GM21723 (cell line): ENCODE data around the gene ADRM1.

ENCODE experiments used
- ATAC-seq: cut with Tn5 transposase; IDR thresholded peaks from one replicate; pipeline ENCODE4 v1.9.1; 2021; ENCODE audit warnings: mild to moderate bottlenecking, moderate library complexity; ENCODE audit not compliant: unreplicated experiment

ADRM1 gene, protein sequence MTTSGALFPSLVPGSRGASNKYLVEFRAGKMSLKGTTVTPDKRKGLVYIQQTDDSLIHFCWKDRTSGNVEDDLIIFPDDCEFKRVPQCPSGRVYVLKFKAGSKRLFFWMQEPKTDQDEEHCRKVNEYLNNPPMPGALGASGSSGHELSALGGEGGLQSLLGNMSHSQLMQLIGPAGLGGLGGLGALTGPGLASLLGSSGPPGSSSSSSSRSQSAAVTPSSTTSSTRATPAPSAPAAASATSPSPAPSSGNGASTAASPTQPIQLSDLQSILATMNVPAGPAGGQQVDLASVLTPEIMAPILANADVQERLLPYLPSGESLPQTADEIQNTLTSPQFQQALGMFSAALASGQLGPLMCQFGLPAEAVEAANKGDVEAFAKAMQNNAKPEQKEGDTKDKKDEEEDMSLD

DNA sequence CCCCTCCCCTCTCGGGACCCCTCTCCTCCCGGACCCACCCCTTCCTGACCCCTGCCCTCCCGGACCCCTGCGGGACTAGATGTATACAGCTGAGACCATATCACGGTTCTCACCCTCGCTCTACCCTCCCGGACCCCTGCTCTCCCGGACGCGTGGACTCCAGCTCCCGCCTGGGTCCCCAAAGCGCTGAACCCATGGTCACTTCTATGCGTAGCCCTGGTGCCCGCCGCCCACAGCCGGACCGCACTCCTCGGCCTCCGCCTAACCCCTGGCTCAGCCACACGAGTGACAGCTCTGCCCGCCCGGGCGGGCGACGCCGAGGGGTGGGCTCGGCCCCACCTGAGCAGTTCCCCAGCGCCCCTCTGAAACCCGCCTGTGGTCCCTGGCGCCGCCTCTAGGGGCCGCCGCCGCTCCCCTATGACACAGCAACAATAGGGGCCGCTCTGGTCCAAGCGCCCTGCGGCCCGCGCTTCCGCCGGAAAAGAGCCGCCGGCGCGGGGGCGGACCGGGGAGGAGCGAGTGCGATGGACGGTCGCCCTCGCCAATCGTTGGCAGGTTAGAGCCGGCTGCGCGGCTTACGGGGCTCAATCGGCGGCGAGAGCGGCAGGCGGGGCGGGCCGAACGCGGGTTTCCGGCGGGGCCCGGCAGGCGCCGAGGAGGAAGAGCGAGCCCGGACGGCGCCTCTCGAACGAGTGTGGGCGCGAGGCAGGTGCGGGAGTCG is at the start of gene ADRM1:
TSS of gene ADRM1 (plus strand) at position 657 of the 721 bp plus-strand sequence. CDS start 572 bp downstream, outside the sequence.
- ATAC-seq: peak; percentile 84

DNA sequence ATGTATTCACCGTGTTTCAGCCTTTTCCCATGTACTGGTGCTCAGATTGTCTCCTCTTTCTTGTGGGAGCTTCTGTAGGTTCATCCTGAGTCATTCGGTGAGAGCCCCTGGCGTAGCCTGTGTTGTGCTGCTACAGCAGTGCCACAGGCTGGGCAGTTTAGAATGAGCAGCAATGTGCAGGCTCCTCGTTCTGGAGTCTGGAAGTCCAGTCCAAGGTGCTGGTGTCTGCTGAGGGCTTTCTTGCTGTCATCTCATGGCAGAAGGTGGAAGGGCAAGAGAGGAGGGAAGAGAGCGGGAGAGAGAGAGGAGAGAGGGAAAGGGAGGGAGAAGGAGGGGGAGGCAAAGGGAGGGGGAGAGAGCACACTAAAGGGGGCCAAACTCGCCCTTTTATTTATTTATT is 49.4 kb upstream of the ADRM1 start:
- ATAC-seq: no peak

DNA sequence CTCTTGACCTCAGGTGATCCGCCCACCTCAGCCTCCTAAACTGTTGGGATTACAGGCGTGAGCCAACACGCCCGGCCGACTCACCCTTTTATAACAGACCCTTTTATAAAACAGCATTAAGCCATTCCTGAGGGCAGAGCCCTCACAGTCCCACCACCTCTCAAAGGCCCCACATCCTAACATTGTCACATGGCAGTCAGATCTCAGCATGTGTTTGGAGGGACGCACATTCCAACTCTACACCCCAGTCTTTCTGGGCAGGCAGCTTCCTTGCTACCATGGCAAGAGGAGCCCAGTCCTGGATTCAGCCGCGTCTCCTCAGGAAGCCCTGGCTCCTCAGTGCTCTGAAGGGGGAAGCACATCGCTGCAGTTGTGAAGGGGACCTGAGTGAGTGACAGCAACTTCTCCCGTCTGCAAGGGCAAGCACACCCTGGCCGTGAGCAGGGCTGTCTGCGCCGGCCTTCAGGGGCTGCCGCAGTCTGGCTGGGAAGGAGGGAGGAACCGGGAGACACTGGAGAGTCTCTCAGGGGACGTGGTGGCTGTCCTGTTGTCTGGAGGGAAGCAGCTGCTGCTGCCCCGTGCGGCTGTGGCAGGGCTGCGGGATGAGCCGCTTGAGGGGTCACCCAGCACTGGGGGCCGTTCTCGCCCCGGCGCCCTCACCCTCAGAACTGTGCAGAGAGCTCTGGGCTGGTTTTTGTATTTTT is 48.6 kb upstream of the ADRM1 start:
- ATAC-seq: no peak

DNA sequence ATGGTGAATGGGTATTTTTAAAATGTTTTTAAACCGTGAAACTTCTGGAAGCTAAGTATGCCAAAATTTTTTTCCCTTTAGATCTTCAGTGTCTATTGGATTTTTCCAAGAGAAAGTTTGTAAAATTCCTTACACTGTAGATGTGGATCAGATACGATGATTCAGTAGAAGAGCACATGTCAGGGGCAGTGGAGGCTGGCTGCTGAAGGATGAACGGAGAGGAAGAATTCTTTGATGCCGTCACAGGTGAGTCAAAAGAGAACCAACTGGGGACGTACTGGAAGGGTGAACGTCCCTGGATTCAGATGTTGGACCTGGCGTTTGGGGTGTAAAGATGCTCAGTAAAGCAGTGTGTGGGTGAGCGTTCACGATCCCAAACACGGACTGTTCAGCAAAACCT is 46.8 kb upstream of the ADRM1 start:
- no peak for ATAC-seq

DNA sequence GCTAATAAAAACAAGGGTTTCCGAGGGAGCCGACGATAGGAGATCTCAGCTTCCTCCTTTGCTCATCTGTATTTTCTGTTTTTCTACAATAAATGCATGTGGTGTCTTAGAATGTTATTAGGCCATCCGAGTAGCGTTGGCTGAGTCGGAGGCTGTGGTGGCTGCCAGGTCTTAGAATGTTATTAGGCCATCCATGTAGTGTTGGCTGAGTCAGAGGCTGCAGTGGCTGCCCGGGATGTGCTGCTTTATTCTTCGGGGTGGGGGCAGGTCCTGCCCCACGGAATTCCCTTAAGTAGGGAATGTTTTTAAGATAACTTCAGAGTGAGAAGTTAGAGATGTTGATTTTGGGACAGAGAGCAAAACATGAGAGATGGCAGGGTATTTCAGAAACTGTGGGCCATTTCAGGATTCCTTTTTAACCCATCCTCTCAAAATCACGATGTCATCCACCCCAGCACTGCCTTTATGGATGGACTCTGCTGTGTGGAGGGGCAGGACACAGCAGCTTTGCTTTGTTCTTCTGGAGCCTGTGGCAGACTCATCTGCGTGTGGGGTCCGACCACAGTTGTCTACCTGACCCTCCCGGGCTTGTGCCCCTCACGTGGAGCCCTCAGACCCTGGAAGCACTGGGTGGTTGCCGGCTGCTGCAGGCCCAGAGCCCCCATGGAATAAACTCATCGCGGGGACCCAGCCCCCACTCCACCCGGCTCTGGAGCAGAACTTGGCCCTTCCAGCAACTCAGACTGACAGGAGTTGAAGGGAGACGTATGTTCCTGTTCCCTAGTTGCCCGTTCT is 44.1 kb upstream of the ADRM1 start:
- no peak for ATAC-seq

DNA sequence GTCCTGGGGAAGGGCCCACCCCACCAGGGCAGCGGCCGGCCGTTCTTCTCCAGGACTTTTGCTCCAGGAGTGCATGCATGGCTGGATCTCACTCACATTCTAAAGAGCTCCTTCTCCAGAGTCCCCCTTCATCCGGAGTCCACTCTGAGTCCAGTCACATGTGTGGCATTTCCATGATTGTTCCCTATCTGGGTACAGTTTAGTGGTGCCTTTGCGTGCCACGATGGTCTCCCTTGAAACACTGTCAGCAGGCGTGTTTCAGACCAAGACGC is 43.6 kb upstream of the ADRM1 start:
- no peak for ATAC-seq

DNA sequence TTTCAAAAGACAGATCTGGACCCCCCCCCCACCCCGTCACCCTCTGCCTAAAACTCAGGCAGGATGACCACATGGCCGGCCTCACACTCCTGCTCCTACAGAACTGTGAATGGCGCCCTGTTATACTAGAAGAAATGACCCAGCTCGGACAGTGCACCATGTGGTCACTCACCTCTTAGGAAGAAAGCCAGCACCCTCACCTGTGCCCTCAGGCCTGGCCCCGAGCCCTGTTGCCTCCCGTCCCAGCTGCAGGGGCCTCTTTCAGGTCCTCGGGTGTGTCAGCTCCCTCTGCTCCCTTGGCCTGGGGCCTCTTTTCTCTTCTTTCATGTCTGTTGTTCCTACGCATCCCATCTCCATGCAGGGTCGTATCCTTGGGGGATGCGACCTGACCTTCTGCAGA is 40.7 kb upstream of the ADRM1 start:
- ATAC-seq: no peak

DNA sequence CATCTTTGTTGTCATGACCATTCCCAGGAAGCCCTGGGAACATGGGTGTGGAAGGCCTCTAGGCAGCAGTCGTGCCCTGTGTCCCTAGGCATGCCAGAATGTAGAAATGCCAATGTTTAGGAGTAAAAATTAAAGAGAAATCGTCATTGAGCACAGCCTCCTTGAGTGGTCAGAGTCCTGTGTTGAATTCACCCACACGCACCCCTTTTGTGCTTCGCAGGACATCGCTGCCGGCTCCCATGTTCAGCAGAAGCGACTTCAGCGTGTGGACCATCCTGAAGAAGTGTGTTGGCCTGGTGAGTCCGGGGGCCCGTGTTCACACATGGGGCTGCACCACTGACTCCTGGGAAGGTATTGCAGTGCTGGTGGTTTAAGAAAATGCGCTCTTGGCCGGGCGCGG is 39.4 kb upstream of the ADRM1 start:
- no peak for ATAC-seq

DNA sequence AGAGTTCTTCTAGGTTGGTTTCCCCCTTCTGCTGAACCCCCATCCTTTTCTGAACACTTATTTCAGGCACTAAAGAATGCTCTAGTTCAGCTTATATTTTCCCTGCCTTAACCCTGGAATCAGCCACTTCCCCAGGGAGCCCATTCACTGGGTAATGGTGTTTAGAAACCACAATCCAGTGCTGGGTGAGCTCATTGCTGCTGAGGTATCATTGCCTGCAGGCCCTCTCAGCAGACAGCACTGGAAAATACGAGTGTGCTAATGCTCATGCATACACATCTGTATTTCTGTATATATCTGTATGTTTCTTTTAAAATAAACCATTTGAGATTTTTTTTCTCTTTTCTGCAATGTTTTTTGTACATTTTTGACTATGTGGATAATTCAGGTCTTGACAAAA is 37.4 kb upstream of the ADRM1 start:
- ATAC-seq: no peak

DNA sequence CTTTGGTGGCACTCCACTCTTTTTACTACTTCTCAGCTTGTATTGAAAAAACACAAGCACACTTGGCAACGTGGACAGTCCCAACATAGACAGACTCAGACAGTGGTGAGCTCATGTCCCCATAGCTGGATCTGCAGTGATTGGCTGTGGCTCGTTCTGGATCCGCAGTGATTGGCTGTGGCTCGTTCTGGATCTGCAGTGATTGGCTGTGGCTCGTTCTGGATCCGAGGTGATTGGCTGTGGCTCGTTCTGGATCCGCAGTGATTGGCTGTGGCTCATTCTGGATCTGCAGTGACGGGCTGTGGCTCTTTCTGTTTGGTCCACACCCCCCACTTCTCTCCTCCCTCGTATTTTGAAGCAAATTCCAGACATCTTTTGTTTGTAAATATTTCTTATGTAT is 36.5 kb upstream of the ADRM1 start:
- no peak for ATAC-seq

DNA sequence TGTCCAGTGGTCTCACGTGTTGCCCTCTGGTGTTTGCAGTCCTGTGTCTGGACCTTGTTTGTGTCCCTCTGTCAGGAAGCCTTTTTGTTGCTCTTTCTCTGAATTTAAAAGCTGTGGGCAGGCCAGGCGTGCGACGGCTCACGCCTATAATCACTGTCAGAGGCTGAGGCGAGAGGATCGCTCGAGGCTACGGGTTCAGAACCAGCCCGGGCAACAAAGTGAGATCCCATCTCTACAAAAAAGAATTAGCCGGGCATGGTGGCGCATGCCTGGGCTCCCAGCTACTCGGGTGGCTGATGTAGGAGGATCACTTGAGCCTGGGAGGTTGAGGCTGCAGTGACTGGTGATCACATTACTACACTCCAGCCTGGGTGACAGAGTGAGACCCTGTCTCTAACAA is 35.9 kb upstream of the ADRM1 start:
- no peak for ATAC-seq

DNA sequence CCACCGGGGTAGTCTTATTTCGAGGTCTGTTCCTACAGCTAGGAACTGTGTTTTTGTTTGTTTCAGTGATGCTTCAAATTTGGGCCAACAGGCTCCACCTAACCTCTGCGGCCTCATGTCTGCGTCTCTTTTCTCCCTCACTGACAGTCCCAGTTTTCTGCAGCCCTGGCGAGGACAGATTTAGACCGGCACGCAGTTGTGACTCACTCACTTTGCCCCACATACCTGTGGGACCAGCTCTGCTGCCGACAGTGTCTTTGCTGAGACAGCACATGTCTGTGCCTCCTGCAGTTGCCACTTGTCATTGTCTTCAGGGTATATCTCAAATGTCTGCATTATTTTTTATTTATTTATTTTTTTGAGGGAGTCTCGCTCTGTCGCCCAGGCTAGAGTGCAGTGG is 35.3 kb upstream of the ADRM1 start:
- no peak for ATAC-seq

DNA sequence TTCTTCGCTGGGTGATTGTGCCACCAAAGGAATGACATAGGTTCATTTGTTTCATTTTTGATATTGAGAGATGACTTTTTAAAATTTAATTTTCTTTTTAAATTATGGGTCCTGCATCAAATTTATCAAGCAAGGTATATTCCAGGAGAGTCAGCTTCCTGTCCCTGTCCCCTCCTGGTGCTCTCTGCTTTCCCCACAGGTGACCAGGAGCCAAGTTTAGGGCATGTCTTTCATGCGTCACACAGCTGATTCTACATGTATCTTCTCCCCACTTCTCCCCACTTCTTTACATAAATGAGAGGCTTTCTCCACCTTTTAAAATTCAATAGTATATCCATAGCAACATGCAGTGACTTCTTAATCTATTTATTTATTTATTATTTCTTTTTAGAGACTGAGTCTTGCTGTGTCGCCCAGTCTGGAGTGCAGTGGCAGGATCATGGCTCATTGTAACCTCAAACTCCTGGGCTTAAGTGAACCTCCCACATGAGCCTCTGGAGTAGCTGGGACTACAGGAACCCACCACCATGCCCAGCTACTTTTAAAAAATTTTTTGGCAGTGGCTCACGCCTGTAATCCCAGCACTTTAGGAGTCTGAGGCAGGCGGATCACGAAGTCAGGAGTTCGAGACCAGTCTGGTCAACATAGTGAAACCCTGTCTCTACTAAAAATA is 34.4 kb upstream of the ADRM1 start:
- no peak for ATAC-seq

DNA sequence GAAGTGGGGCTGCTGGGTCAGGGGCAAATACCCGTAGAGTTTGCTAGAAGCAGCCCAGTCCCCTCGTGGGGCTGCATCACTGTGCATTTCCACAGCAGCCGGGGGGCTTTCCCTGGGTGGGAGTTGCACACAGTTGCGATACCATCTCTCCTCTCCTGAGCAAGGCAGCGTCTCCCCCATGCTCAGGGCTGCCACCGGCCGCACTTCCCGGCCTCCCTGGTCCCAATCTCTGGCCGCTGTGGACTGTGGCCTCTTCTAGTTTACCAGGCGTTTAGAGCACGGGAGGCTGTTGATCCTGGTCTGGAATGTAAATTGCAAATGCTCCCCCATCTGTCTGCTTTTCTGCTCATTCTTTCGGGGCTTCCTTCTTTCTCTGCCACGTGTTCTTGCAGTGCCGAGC is 33.4 kb upstream of the ADRM1 start:
- ATAC-seq: no peak

DNA sequence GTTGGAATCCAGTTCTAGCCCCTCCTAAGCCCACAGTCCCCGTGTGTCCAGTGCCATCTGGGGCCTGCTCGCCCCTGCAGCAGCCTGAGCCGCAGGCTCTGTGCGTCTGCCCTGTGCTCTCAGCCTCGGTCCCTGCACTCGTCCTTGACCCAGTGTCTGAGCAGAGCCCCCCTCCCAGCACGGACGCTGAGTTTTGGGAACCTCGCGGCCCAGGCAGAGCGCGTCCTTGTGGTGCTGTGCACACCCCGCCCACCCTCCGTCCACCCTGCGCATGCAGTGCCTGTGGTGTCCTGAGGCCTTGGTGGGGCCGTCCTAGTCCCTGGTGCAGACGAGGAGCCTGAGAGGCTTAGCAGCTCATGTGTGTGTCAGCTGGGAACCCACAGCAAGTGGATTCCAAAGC is 32.9 kb upstream of the ADRM1 start:
- no peak for ATAC-seq

DNA sequence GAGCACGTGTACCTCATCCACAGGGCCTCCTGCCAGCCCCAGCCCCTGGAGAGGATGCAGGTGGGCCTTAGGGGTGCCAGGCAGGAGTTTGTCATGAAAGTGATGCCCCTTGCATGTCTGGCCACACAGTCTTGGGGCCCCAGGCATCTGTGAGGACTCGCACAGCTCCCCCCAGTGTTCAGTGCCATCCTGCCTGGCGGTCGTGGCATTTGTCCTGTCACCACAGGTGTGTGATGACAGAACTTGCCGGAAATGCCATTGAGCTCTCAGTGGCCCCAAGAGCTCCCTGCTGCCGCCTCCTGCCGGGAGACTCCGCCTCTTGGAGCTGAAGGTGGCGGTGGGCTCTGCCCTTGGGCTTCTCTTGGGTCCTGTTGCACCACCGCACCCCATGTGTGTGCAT is 30.6 kb upstream of the ADRM1 start:
- ATAC-seq: no peak

DNA sequence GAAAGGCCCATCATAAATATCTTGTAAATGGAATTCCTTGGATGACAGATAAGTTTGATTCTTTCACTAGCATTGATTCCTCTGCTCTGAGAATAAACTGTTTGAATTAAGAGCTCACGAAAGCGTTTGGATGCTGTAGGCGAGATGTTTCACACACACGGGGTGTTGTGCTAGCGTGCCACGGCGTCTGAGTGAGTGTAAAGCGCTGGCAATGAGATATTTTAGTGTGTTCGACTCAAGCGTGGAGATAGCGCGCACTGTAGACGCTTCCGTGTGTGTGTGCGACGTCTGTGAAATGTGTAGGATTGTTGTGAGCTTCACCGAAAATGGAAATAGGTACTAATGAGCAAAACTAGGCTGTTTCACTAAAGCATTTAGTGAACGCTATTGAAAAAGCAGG is 29.4 kb upstream of the ADRM1 start:
- no peak for ATAC-seq

DNA sequence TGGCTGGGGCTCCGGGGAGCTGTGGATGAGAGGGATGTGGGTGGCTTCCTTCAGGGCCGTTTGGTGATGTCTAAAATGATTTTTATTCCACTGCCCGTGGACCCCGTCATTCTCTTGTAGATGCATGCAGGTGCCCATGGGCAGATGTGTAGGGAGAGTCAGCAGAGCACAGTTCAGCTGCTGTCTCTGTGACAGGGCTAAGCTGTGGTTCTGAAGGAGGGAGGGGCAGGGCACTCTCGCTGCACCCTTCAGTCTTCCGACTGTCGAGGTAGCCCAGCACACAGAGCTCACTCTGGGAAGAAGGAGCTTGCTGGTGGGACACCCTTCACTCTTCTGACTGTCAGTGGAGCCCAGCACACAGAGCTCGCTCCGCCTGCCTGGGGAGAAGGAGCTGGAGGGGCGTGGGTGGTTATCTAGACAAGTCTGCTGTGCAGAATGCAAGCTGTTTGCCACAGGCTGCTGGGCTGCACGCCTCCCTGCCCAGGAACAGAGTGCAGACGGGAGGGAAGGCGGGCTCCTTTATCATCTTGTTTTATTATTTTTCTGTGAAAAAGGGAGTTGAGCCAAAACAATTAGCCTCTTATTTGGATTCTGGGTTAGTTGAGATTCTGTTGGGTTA is 28.4 kb upstream of the ADRM1 start:
- ATAC-seq: no peak

DNA sequence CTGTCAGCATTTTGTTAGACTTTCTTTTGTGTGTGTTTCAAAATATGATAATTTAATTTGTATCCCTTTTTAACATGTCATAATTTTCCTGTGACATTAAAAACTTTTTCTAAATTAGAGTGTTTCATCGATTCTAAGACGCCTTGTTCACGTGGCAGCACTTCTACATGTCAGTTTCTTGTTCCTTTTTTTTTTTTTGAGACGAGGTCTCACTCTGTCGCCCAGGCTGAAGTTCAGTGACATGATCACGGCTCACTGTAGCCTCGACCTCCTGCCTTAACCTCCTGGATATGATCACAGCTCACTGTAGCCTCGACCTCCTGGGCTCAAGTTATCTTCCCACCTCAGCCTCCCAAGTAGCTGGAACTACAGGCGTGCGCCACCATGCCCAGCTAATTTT is 27.6 kb upstream of the ADRM1 start:
- ATAC-seq: no peak

DNA sequence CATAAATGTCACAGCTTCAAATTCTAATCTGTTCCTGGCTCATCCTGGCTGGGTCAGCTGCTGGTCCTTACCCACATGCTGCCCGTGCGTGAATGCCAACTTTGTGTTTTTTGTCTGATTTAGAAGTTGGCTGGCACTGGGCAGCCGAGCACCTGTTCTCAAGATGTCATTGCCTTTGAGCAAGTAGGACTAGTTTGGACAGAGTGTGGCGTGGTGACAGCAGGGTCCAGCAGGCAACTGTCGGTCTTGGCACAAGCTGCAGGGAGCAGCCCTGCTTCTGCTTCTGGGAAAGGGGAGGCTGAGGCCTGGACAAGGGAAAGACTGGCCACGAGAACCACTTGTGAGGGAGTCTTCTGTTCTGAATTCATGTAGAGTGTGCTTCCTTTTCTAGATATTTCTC is 26.4 kb upstream of the ADRM1 start:
- ATAC-seq: no peak
